HFFc6 (cell line): ENCODE data around the gene PANX3. TPM values are rescaled to one million over a fixed set of nuclear protein-coding genes. Genes with fewer than 3 reads are reported as not detected.

ENCODE experiments used
- DNase-seq: peaks from one replicate; pipeline ENCODE4 v3.0.0-alpha.2; 2018
- H3K27ac Mint-ChIP-seq: 2 replicates; pipeline ENCODE4 v1.8.0; 2020; ENCODE audit warnings: mild to moderate bottlenecking, mixed read lengths
- H3K27me3 Mint-ChIP-seq: 2 replicates; pipeline ENCODE4 v1.8.0; 2021; ENCODE audit warnings: mild to moderate bottlenecking, moderate library complexity, mixed read lengths; ENCODE audit not compliant: insufficient read depth
- H3K36me3 Mint-ChIP-seq: 2 replicates; pipeline ENCODE4 v1.8.0; 2021; ENCODE audit warnings: low read depth, mixed read lengths
- H3K4me1 Mint-ChIP-seq: 2 replicates; pipeline ENCODE4 v1.8.0; 2020; ENCODE audit warnings: low read depth, mixed read lengths
- H3K4me3 Mint-ChIP-seq: 2 replicates; pipeline ENCODE4 v1.8.0; 2020; ENCODE audit warnings: mild to moderate bottlenecking, moderate library complexity, mixed read lengths
- H3K9me3 Mint-ChIP-seq: 2 replicates; pipeline ENCODE4 v1.8.0; 2020; ENCODE audit warnings: mild to moderate bottlenecking, mixed read lengths
- CTCF ChIP-seq: fragments of 200-600 bp; sonication (generic); IDR thresholded peaks from 2 replicates; pipeline ENCODE4 v1.5.0; 2021; ENCODE audit warnings: antibody characterized with exemption, mild to moderate bottlenecking
- total RNA-seq, 6 experiments: library from RNA; stranded (reverse); fragmentation: NEBNext Ultra II Directional; extraction: Animal tissue kit (Norgen Biotek cat#: 25700); gene quantifications; 2 replicates in 1 of 6; 3 replicates in 5 of 6; pipeline ENCODE4 v1.2.3, GENCODE V29; 2021

PANX3 gene
- total RNA-seq, 6 experiments from 2014 or later = not detected

GRCh38 chr11:124581817-124582216 lies 29.4 kb upstream of the PANX3 start:
- Mint-ChIP-seq H3K36me3 (no peaks in the 10 kb centered on the region), H3K4me3 (no peak overlapping the region), H3K4me1 (no peaks in the 10 kb centered on the region), H3K27ac (no peak overlapping the region), H3K9me3 (no peaks in the 10 kb centered on the region), H3K27me3 (peaks cover 17% of the 10 kb centered on the region)
- no peak for TF ChIP-seq CTCF
- DNase-seq = no peak

GRCh38 chr11:124582565-124582964 lies 28.7 kb upstream of the PANX3 start:
- no peak for TF ChIP-seq CTCF
- H3K4me1 Mint-ChIP-seq = no peaks in the 10 kb centered on the region
- no peak overlapping the region for H3K4me3 Mint-ChIP-seq
- no peak for DNase-seq
- no peaks in the 10 kb centered on the region for H3K9me3 Mint-ChIP-seq
- H3K27ac Mint-ChIP-seq = no peak overlapping the region
- no peaks in the 10 kb centered on the region for H3K36me3 Mint-ChIP-seq
- H3K27me3 Mint-ChIP-seq = peaks cover 19% of the 10 kb centered on the region

- Mint-ChIP-seq H3K4me1 (no peaks in the 10 kb centered on the region), H3K27me3 (peaks cover 21% of the 10 kb centered on the region), H3K27ac (no peak overlapping the region), H3K36me3 (no peaks in the 10 kb centered on the region), H3K9me3 (no peaks in the 10 kb centered on the region), H3K4me3 (no peak overlapping the region)
- TF ChIP-seq CTCF = no peak
- DNase-seq = no peak
Measured at GRCh38 chr11:124583781-124584180, 27.4 kb upstream of the PANX3 start.

- no peaks in the 10 kb centered on the region for H3K9me3 Mint-ChIP-seq
- H3K27me3 Mint-ChIP-seq = peaks cover 21% of the 10 kb centered on the region
- no peak overlapping the region for H3K4me3 Mint-ChIP-seq
- no peak overlapping the region for H3K27ac Mint-ChIP-seq
- no peak for DNase-seq
- no peaks in the 10 kb centered on the region for H3K4me1 Mint-ChIP-seq
- TF ChIP-seq CTCF = no peak
- H3K36me3 Mint-ChIP-seq = no peaks in the 10 kb centered on the region
Measured at GRCh38 chr11:124584681-124585372, 26.4 kb upstream of the PANX3 start.

GRCh38 chr11:124586238-124586860 lies 24.9 kb upstream of the PANX3 start:
- H3K9me3 Mint-ChIP-seq = no peaks in the 10 kb centered on the region
- H3K4me3 Mint-ChIP-seq = no peak overlapping the region
- peak; percentile 58 for DNase-seq
- no peak overlapping the region for H3K27ac Mint-ChIP-seq
- no peaks in the 10 kb centered on the region for H3K36me3 Mint-ChIP-seq
- TF ChIP-seq CTCF = peak; percentile 82
- H3K27me3 Mint-ChIP-seq = peaks cover 19% of the 10 kb centered on the region
- H3K4me1 Mint-ChIP-seq = no peaks in the 10 kb centered on the region
